ENCODE results near the gene BCAM. TPM values are rescaled to one million over a fixed set of nuclear protein-coding genes. Genes with fewer than 3 reads are reported as not detected.

The BCAM gene
- polyA plus RNA-seq, 2 of the 4 experiments (the other 2 are of a cell fraction) = 18.4 to 88.1 TPM

DNA sequence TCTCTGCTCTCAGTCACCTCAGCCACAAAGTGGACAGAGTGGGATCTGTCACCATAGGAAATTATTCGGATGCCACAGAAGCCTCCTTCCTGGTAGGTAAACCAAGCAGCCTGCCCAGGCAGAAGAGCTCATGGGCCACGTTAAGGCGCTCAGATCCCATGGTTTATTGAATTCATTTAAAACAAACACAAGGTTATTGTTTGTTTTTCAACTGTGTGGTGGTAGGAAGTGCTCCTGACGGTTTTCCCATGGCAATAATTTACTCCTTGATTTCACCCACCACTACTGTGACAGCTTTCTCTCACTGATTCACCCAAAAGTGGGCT, 14.4 kb downstream of the BCAM start:
- H3K4me3 ChIP-seq = no peak overlapping the region
- H3K9me3 ChIP-seq = no peaks in the 10 kb centered on the region
- H3K27ac ChIP-seq = peak overlapping the region in 1 of 2 experiments; percentile 32; a peak in 1 of 6 replicates
- POLR2A ChIA-PET = interaction anchor here (0.8 to 1.0 kb wide), 2 partner anchors 21 to 215 kb away, joined by 3 to 4 read pairs; no protein-coding TSS in a partner anchor
- 0 out of 3 replicates have a peak overlapping the region, but pooled peaks have one; percentile 13 for H3K4me2 ChIP-seq
- DNase-seq (ENCODE audit: low read depth in 1 of 2, low spot score in 1 of 2) (no peak), FAIRE-seq (no peak), ATAC-seq (no peak)
- TF ChIP-seq RFX5 (IDR thresholded peaks at IDR 0.05) (no peak), CBX8 (IDR thresholded peaks at IDR 0.05) (no peak), EHMT2 (IDR thresholded peaks at IDR 0.05; ENCODE audit: low read depth) (no peak), MYC (IDR thresholded peaks at IDR 0.05; ENCODE audit: borderline replicate concordance, low read length) (no peak), HOXB5 (CRISPR knock-in tag; IDR thresholded peaks at IDR 0.05) (no peak), JUN (IDR thresholded peaks at IDR 0.05) (no peak), HDAC2 (IDR thresholded peaks at IDR 0.05) (no peak), NPAS2 (CRISPR knock-in tag; IDR thresholded peaks at IDR 0.05; ENCODE audit: borderline replicate concordance) (no peak), POLR2A (IDR thresholded peaks at IDR 0.05; ENCODE audit: low read length) (no peak), ZFP36 (IDR thresholded peaks at IDR 0.05; ENCODE audit: borderline replicate concordance, partially characterized antibody) (no peak), CHD2 (IDR thresholded peaks at IDR 0.05; ENCODE audit: low read length, partially characterized antibody) (no peak), RAD21 (conservative IDR thresholded peaks at IDR 0.05 in 1 of 2, IDR thresholded peaks at IDR 0.05 in 1 of 2) (no peak), ESRRA (IDR thresholded peaks at IDR 0.05; ENCODE audit: borderline replicate concordance, low read length) (no peak)
- TF ChIP-seq, protein P1, sequence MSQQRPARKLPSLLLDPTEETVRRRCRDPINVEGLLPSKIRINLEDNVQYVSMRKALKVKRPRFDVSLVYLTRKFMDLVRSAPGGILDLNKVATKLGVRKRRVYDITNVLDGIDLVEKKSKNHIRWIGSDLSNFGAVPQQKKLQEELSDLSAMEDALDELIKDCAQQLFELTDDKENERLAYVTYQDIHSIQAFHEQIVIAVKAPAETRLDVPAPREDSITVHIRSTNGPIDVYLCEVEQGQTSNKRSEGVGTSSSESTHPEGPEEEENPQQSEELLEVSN (IDR thresholded peaks at IDR 0.05; ENCODE audit: borderline replicate concordance, low read depth) = no peak
- TF ChIP-seq, protein P2, sequence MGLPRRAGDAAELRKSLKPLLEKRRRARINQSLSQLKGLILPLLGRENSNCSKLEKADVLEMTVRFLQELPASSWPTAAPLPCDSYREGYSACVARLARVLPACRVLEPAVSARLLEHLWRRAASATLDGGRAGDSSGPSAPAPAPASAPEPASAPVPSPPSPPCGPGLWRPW (IDR thresholded peaks at IDR 0.05) = no peak
- TF ChIP-seq, protein P3, sequence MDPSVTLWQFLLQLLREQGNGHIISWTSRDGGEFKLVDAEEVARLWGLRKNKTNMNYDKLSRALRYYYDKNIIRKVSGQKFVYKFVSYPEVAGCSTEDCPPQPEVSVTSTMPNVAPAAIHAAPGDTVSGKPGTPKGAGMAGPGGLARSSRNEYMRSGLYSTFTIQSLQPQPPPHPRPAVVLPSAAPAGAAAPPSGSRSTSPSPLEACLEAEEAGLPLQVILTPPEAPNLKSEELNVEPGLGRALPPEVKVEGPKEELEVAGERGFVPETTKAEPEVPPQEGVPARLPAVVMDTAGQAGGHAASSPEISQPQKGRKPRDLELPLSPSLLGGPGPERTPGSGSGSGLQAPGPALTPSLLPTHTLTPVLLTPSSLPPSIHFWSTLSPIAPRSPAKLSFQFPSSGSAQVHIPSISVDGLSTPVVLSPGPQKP (IDR thresholded peaks at IDR 0.05; ENCODE audit: low read depth, low read length) = no peak
- TF ChIP-seq, protein P4, sequence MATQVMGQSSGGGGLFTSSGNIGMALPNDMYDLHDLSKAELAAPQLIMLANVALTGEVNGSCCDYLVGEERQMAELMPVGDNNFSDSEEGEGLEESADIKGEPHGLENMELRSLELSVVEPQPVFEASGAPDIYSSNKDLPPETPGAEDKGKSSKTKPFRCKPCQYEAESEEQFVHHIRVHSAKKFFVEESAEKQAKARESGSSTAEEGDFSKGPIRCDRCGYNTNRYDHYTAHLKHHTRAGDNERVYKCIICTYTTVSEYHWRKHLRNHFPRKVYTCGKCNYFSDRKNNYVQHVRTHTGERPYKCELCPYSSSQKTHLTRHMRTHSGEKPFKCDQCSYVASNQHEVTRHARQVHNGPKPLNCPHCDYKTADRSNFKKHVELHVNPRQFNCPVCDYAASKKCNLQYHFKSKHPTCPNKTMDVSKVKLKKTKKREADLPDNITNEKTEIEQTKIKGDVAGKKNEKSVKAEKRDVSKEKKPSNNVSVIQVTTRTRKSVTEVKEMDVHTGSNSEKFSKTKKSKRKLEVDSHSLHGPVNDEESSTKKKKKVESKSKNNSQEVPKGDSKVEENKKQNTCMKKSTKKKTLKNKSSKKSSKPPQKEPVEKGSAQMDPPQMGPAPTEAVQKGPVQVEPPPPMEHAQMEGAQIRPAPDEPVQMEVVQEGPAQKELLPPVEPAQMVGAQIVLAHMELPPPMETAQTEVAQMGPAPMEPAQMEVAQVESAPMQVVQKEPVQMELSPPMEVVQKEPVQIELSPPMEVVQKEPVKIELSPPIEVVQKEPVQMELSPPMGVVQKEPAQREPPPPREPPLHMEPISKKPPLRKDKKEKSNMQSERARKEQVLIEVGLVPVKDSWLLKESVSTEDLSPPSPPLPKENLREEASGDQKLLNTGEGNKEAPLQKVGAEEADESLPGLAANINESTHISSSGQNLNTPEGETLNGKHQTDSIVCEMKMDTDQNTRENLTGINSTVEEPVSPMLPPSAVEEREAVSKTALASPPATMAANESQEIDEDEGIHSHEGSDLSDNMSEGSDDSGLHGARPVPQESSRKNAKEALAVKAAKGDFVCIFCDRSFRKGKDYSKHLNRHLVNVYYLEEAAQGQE (IDR thresholded peaks at IDR 0.05) = no peak
- TF ChIP-seq, protein P5, sequence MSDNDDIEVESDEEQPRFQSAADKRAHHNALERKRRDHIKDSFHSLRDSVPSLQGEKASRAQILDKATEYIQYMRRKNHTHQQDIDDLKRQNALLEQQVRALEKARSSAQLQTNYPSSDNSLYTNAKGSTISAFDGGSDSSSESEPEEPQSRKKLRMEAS (IDR thresholded peaks at IDR 0.05) = no peak
- TF ChIP-seq, protein P6, sequence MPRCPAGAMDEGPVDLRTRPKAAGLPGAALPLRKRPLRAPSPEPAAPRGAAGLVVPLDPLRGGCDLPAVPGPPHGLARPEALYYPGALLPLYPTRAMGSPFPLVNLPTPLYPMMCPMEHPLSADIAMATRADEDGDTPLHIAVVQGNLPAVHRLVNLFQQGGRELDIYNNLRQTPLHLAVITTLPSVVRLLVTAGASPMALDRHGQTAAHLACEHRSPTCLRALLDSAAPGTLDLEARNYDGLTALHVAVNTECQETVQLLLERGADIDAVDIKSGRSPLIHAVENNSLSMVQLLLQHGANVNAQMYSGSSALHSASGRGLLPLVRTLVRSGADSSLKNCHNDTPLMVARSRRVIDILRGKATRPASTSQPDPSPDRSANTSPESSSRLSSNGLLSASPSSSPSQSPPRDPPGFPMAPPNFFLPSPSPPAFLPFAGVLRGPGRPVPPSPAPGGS (IDR thresholded peaks at IDR 0.05) = no peak
- H3K4me1 ChIP-seq = peaks cover 9% of the 10 kb centered on the region; the same call in 2 of the 3 replicates
- CTCF ChIA-PET = interaction anchor here (0.6 to 4.9 kb wide), 14 partner anchors 14 to 252 kb away, joined by 3 to 25 read pairs (median 4); partner anchors contain the start of genes BCAM and NECTIN2
- WGBS (ENCODE audit: missing lambda C conversion rate) = 22% methylated on average over 4 of the region's 4 CpGs

DNA sequence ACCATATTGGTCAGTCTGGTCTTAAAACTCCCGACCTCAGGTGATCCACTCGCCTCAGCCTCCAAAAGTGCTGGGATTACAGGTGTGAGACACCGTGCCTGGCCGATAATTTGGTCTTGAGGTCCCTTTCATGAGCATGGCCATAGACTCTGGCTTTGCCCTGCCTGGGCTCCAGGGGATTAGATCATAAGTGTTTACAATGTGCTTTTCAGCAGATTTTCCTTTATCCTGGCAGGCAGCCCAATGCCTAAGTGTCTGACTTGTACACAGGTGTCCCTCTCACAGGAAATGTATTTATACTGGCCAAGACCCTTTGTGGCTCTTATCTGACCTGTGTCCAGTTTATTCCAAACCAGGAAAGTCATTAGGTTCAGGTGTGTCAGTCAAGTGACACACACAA, 15.9 kb downstream of the BCAM start:
- POLR2A ChIA-PET = no interaction called here
- FAIRE-seq (no peak), DNase-seq (ENCODE audit: low read depth in 1 of 2, low spot score in 1 of 2) (no peak), ATAC-seq (no peak)
- WGBS (ENCODE audit: missing lambda C conversion rate) = 89% methylated on average over 4 of the region's 4 CpGs
- no peaks in the 10 kb centered on the region for H3K9me3 ChIP-seq
- TF ChIP-seq CBX8 (IDR thresholded peaks at IDR 0.05) = no peak
- no peak overlapping the region for H3K4me3 ChIP-seq
- CTCF ChIA-PET = interaction anchor here (1.7 to 4.9 kb wide), 4 partner anchors 15 to 40 kb away, joined by 3 to 25 read pairs (median 12); partner anchors contain the start of genes BCAM and NECTIN2
- H3K4me1 ChIP-seq = peaks cover 9% of the 10 kb centered on the region; the same call in 2 of the 3 replicates
- H3K4me2 ChIP-seq = no peak overlapping the region
- no peak overlapping the region for H3K27ac ChIP-seq
